Measurements from ENCODE around the gene SLC35B1.
A peak's percentile ranks its signal among the peaks of the same experiment; 100 is the strongest.

The SLC35B1 gene

GRCh38 chr17:49687878-49688491 is 19.8 kb downstream of the SLC35B1 start:
- TF ChIP-seq CTCF (conservative IDR thresholded peaks at IDR 0.05) (no peak), ZFX (IDR thresholded peaks at IDR 0.05) (no peak)
- H3K27ac ChIP-seq = no peak overlapping the region

- H3K27ac ChIP-seq = no peak overlapping the region
- TF ChIP-seq CTCF (conservative IDR thresholded peaks at IDR 0.05) = no peak
- TF ChIP-seq ZFX (IDR thresholded peaks at IDR 0.05) = no peak
Measured at GRCh38 chr17:49681106-49681979, 26.4 kb downstream of the SLC35B1 start.

- TF ChIP-seq CTCF (conservative IDR thresholded peaks at IDR 0.05) = no peak
- no peak for TF ChIP-seq ZFX (IDR thresholded peaks at IDR 0.05)
- no peak overlapping the region for H3K27ac ChIP-seq
Measured at GRCh38 chr17:49680314-49680713, 27.4 kb downstream of the SLC35B1 start.

- H3K27ac ChIP-seq = peak within 1 kb of the TSS; percentile 93
- no peak for TF ChIP-seq CTCF (conservative IDR thresholded peaks at IDR 0.05)
- no peak for TF ChIP-seq ZFX (IDR thresholded peaks at IDR 0.05)
Measured at GRCh38 chr17:49677933-49678847, 29.6 kb downstream of the SLC35B1 start, which contains the start of gene SPOP. TSS of gene SPOP (minus strand) at chr17:49678097. CDS start at chr17:49622810, 55,287 bp downstream.

GRCh38 chr17:49677134-49677932 is 30.4 kb downstream of the SLC35B1 start:
- TF ChIP-seq ZFX (IDR thresholded peaks at IDR 0.05) (no peak), CTCF (conservative IDR thresholded peaks at IDR 0.05) (no peak)
- peak overlapping the region; percentile 93 for H3K27ac ChIP-seq

GRCh38 chr17:49676276-49676868 is 31.4 kb downstream of the SLC35B1 start:
- H3K27ac ChIP-seq = no peak overlapping the region
- TF ChIP-seq CTCF (conservative IDR thresholded peaks at IDR 0.05) (no peak), ZFX (IDR thresholded peaks at IDR 0.05) (no peak)

Data from C4-2B (cell line).